Forelimb muscle (tissue), 1 donor: Measurements from ENCODE around the gene ELMOD3. TPM values are rescaled to one million over a fixed set of nuclear protein-coding genes. Genes with fewer than 3 reads are reported as not detected.
"Not testable (repeated sequence)": the region's sequence is repeated elsewhere in the genome, so short reads cannot be mapped to it uniquely, and the experiment has no call there.

Experiments used
- DNase-seq: peaks from one replicate; pipeline ENCODE4 v3.0.0-alpha.2; 2013; ENCODE audit warnings: low read depth
- polyA plus RNA-seq: library from polyadenylated mRNA; unstranded; fragments of 120-200 nt; gene quantifications from one replicate; pipeline ENCODE4 v1.2.1, GENCODE V29; 2013; ENCODE audit not compliant: insufficient read length

ELMOD3 gene
- polyA plus RNA-seq, 1 donor, result 15.5 TPM

DNA sequence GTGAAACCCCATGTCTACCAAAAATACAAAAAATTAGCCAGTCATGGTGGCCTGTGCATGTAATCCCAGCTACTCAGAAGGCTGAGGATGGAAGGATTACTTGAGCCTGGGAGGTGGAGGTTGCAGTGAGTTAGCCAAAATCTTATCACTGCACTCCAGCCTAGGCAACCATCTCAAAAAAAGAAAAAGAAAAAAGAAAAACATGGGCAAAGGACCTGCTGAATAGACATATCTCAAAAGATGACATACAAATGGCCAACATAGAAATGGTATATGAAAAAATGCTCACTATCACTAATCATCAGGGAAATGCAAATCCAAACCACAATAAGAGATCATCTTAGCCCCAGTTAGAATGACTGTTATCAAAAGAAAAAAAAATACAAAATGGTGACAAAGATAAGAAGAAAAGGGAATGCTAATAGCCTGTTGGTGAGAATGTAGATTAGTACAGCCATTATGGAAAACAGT lies 25.4 kb upstream of the ELMOD3 start:
- no peak for DNase-seq

DNA sequence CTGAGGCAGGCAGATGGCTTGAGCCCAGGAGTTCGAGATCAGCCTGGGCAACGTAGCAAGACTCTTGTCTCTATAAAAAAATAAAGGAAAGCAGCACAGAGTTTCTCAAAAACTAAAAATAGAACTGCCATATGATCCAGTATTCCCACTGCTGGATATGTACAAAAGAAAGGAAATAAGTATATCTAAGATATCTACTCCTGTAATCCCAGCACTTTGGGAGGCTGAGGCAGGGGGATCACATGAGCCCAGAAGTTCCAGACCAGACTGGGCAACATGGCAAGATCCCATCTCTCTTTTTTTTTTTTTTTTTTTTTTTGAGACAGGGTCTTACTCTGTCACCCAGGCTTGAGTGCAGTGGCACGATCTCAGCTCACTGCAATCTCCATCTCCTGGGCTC lies 24.9 kb upstream of the ELMOD3 start:
- DNase-seq, result not testable (repeated sequence)

DNA sequence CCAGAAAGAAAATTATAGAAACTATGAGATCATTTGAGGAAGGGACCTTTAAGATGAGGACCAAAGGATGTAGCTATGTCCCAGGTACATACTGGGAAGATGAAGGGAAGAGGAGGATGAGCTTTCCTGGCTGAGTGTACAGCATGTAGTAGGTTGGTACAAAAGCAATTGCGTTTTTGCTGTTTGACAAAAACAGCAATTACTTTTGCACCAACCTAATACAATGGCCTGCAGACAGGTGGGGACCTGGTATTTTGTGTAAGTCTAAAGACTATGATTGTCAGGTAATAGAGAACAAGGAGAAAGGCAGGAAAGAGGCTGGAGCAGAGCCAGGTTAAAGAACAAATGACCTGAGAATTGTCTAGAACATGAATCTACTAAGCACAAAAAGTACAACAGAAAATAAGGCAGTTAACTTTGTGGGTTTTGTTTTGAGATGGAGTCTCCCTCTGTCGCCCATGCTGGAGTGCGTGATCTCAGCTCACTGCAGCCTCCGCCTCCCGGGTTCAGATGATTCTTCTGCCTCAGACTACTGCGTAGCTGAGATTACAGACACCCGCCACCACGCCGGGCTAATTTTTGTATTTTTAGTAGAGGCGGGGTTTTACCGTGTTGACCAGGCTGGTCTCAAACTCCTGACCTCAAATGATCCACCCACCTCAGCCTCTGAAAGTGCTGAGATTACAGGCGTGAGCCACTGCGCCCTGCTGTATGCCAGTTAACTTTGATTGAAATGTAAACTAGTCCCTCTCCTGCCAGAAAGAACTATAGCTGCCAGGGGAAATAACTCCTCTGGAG lies 23.5 kb upstream of the ELMOD3 start:
- no peak for DNase-seq

DNA sequence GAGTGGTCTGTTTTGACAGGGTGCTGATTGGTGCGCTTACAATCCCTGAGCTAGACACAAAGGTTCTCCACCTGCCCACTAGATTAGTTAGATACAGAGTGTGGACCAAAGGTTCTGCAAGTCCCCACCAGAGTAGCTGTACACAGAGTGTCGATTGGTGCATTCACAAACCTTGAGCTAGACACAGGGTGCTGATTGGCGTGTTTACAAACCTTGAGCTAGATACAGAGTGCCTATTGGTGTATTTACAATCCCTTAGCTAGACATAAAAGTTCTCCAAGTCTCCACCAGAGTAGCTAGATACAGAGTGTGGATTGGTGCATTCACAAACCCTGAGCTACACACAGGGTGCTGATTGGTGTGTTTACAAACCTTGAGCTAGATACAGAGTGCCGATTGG lies 20.7 kb upstream of the ELMOD3 start:
- DNase-seq, result not testable (repeated sequence)

GRCh38 chr2:85334928-85335327 lies 19.6 kb upstream of the ELMOD3 start:
- no peak for DNase-seq

DNA sequence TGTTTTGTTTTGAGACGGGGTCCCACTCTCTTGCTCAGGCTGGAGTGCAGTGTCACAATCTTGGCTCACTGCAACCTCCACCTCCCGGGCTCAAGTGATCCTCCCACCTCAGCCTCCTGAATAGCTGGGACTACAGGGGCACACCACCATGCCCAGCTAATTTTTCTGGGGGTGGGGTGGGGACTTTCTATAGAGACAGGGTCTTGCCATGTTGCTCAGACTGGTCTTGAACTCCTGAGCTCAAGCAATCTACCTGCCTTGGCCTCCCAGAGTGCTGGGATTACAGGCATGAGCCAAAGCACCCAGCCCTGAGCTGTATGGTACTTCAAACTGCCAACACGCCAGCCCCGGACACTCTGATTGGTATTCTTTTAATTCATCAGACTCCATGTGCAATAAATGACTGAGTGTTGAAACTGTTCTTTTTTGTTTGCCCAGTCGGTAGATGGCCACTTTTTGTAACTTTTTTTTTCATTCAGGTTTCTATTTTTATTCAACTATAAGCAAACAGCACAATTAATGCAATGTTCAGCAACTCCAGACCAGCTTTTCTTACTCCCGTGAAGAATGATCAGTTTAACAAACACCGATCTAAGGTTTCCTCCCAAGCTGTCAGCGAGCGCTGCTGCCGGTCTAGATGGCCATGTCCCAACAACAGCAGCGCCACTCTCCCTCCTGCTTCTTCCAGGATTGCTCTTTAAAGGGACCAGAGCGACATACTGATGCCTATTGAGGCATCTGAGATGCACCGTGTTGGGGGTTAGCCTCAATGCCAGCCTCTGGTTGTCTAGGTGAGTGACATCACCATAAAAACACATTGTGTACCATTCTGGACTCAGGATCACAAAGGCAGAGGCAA lies 14.3 kb upstream of the ELMOD3 start:
- no peak for DNase-seq

DNA sequence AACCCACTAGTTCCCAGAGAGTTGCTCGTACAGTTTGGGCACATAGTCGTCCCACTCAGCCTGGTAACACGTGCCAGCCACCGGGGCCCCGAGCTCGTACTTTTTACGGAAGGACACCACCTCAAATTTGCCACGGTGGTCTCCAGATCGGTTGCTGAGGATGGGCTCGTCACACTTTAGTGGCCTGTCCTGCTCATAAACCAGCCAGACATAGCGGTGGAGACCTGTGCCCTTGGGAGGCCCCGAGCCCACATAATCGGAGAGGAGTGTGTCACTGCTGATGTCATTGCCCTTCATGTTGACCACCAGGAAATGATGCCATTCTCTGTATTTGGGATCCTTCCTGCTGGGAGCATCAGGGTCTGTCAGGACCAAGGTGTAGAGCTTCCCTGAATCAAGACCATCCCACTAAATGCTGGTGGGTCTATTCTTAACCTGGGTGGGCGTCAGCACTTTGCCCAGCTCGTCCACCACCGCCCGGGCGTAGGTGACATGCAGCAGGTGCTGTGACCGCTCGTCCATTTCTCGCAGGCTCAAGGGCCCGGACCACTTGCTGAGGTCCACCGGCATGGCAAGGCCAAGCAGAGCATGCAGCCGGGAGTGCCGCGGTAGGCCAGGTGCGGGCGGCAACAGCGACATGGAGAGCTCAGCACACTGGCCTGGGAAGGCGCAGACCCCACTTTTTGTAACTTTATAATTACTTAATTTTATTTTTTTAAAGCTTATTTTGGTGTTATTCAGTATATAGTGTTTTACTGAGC lies 13.1 kb upstream of the ELMOD3 start:
- DNase-seq, result no peak

GRCh38 chr2:85342156-85342555 lies 12.4 kb upstream of the ELMOD3 start:
- DNase-seq, result no peak

- DNase-seq, result not testable (repeated sequence)
Measured at GRCh38 chr2:85343207-85343895, 11.2 kb upstream of the ELMOD3 start.

DNA sequence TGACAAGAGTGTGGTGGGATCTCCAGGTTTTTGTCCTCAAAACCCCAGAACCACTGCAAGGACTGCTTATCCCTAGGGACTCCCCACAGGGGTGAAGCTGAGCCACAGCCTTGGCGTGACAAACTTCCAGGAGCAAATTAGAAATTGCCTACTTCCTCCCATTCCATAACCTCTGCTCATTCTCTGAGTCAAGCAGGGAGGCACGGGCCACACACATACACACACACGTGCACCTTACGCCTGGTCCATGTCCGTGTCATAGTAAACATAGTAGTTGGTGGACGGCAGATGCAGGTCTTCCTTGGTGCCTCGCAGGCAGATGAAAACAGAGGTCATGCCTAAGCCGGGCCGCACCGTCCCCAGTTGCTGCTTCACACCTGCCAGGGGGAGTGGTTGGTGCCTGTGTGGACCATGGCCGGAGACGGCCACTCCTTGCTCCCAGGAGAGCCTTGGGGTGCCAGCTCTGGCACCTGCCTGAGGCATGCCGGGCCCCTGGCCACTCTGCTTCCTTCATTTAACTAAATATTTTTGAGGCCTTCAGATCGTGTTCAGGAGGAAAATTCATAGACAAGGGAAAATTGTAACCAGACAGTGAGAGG lies 10.1 kb upstream of the ELMOD3 start:
- no peak for DNase-seq

DNA sequence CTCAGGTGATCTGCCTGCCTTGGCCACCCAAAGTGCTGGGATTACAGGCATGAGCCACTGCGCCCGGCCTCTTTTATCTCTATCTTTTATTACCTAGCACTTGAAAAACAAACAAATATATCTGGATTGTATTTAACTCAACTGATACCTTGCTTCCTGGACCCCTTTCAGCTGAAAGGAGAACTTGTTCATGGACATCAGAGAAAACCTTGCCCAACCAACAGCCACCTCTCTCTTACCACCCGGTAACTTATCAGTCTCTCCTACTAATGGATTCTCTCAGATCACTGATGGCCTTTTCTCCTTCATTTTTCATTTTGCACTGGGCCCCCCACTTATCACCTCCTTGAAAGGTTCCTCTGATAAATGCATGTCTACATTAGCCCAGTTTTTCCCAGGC lies 7.0 kb upstream of the ELMOD3 start:
- DNase-seq, result no peak

GRCh38 chr2:85353876-85354285 lies 688 bp upstream of the ELMOD3 start:
- no peak for DNase-seq

GRCh38 chr2:85355073-85355410 lies 473 bp downstream of the ELMOD3 start:
- DNase-seq, result no peak

- no peak for DNase-seq
Measured at GRCh38 chr2:85355521-85355920, 952 bp downstream of the ELMOD3 start.

- DNase-seq, result no peak
Measured at GRCh38 chr2:85356186-85356585, 1.6 kb downstream of the ELMOD3 start.

- DNase-seq, result no peak
Measured at GRCh38 chr2:85357736-85358135, 3.2 kb downstream of the ELMOD3 start.

DNA sequence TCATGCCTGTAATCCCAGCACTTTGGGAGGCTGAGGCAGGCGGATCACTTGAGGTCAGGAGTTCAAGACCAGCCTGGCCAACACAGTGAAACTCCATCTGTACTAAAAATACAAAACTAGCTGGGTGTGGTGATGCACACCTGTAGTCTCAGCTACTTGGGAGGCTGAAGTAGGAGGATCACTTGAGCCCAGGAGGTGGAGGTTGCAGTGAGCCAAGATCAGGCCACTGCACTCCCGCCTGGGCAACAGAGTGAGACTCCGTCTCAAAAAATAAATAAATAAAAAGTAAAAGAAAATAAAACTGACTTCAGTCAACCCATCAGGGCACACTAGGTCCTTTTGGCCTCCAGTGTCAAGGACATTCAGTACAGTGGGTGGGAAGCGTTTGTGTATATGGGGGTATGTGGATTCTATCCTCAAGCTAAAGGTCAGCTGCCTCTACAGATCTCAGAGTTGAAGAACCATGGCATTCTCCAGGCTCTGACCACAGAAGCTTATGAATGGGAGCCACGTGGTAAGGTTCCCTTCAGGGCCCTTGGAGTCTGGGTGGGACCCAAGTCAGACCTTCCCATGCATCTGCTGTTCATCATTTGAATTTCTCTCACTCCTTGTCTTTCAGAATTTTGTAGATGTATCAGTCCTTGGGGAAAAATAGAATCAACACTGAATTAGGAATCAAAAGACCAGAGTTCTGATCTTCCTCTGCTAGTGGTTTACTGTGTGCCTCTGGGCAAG lies 8.3 kb downstream of the ELMOD3 start:
- DNase-seq, result not testable (repeated sequence)

- no peak for DNase-seq
Measured at GRCh38 chr2:85367180-85367579, 12.6 kb downstream of the ELMOD3 start.

DNA sequence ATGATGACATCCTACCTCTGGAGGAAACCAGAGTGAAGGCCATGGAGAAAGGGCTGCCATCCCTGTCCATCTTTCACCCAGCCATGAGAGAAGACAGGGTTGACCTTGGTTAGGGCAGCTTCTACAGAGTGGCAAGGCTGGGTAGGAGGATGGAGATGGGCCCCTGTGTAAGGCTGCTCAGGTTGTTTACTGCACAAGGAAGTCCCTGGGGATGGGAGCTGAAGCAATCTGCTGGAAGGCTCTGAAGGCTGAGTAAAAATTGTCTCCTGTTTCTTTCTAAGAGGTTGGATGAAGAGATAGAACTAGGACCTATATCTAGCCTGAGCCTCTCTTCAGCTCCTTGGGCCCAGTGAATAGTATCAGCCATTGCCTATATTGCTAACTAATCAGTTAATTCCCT lies 14.4 kb downstream of the ELMOD3 start:
- no peak for DNase-seq

- DNase-seq, result no peak
Measured at GRCh38 chr2:85369500-85369899, 14.9 kb downstream of the ELMOD3 start.
